GM18505 (cell line): ENCODE measurements around the gene EHMT1.

ENCODE experiments used
- ATAC-seq: cut with Tn5 transposase; IDR thresholded peaks from one replicate; pipeline ENCODE4 v1.9.1; 2021; ENCODE audit not compliant: unreplicated experiment
- POLR2A ChIP-seq: IDR thresholded peaks from 4 replicates; pipeline ENCODE4 v1.6.1; 2011; ENCODE audit warnings: borderline replicate concordance; ENCODE audit not compliant: insufficient read depth, insufficient read length; ENCODE audit errors: extremely low read depth

EHMT1 gene

DNA sequence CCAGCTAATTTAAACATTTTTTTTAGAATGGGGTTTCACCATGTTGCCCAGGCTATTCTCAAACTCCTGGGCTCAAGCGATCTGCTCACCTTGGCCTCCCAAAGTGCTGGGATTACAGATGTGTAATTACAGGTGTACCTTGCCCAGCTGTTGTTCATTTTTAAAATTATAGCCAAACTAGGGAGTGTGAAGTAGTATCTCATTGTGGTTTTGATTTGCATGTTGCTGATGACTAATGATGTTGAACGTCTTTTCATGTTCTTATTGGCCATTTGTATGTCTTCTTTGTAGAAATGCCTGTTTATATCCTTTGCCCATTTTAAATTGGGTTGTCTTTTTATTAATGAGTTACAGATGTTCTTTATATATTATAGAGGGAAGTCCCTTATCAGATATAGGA, 31.5 kb downstream of the EHMT1 start:
- no peak for TF ChIP-seq POLR2A
- ATAC-seq: no peak

- no peak for TF ChIP-seq POLR2A
- ATAC-seq: no peak
Measured at GRCh38 chr9:137650779-137651178, 32.0 kb downstream of the EHMT1 start.

GRCh38 chr9:137656416-137656815, 37.6 kb downstream of the EHMT1 start:
- no peak for ATAC-seq
- TF ChIP-seq POLR2A: no peak

GRCh38 chr9:137657606-137658005, 38.8 kb downstream of the EHMT1 start:
- no peak for ATAC-seq
- TF ChIP-seq POLR2A: no peak

DNA sequence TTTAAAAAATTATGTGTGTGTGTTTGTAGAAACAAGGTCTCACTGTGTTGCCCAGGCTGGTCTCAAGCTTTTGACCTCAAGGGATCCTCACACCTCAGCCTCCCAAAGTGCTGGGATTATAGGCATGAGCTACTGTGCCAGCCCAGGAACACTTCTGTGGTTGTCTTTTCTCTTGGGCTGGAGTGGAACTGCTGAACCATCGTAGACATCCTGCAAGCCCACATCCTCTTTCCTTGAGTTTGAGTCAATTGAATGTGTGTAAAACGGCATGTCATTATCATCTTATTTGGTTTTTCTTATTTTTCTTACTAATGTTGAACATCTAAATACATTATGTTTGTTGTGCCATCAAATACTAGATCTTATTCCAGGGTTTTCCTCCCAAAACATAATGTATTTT, 40.0 kb downstream of the EHMT1 start:
- no peak for TF ChIP-seq POLR2A
- ATAC-seq: no peak

GRCh38 chr9:137660144-137660543, 41.3 kb downstream of the EHMT1 start:
- TF ChIP-seq POLR2A: no peak
- ATAC-seq: no peak

GRCh38 chr9:137663584-137663983, 44.8 kb downstream of the EHMT1 start:
- ATAC-seq: no peak
- no peak for TF ChIP-seq POLR2A

- no peak for TF ChIP-seq POLR2A
- no peak for ATAC-seq
Measured at GRCh38 chr9:137664676-137665075, 45.9 kb downstream of the EHMT1 start.

DNA sequence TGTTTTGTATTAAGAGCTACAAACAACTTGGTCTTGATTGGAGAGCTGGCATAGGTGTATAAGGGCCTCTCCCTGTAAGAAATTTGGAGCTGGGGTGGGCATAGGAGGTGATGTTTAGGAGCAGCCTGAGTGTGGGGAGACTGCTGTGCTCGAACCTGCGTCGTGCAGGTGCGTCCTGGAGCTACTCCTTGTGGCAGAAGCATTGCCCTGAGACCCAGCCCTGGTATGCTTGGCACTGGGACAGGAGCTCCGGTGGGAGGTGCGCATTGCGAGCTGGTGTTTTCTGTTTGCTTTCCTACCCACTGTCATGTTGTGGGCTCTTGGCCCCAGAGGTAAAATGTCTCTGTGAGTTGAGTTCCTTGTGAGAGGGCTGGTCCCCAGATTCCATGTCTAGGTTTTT, 46.4 kb downstream of the EHMT1 start:
- TF ChIP-seq POLR2A: no peak
- no peak for ATAC-seq

DNA sequence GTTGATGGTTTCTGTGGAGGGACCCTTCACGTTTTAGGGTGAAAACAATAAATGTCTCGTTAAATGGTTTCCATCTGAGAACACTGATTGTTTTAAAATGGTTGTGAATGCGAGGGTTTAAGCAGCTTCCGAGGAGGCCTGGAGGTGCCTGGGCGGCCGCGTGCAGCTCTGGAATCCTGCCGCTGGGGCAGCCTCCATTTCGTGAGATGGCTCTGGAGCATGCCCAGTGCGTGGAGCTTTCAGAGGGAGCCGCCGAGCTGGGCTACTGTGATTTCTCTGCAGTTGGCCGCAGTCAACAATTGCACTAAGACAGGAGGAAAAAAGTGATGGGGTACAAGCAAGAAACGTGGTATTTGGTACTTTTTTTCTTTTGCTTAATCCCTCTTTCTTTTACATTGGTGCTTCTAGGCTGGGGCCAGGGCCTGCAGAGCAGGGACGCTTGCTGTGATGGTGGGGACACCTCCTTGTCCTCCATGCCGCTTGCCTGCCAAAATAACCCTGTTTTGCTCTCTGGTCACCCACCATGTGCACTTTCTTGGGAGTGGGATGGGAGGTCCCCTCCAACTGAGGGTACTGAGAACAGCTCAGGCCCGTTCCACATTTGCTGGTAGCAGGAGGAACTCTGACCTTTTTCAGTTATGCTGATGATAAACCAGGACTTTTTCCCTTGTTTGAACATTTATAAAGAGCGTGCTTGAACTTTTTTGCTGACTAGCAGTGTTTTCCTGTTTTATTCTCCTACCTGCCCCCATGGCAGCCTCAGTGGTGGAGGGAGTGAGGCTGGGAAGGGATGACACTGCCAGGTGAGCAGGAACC, 47.1 kb downstream of the EHMT1 start:
- no peak for ATAC-seq
- no peak for TF ChIP-seq POLR2A

- ATAC-seq: no peak
- no peak for TF ChIP-seq POLR2A
Measured at GRCh38 chr9:137666513-137666822, 47.7 kb downstream of the EHMT1 start.

- no peak for ATAC-seq
- TF ChIP-seq POLR2A: no peak
Measured at GRCh38 chr9:137666955-137667670, 48.3 kb downstream of the EHMT1 start.

DNA sequence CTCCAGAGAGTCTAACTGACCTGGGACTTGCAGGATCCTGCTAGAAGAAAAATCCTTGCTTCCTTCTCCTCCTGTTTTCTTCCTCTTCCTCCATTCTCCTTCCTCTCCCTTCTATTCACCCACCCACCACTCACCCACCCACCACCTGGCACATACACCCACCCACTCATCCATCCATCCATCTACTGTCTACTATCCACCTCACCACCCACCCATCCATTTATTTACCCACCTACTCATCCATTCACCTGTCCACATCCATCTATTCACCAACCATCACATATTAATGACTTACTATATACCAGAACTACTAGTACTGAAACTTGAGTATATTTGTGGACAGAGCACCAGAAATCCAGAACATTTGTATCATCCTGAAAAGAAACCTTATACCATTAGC, 49.4 kb downstream of the EHMT1 start:
- ATAC-seq: no peak
- no peak for TF ChIP-seq POLR2A

DNA sequence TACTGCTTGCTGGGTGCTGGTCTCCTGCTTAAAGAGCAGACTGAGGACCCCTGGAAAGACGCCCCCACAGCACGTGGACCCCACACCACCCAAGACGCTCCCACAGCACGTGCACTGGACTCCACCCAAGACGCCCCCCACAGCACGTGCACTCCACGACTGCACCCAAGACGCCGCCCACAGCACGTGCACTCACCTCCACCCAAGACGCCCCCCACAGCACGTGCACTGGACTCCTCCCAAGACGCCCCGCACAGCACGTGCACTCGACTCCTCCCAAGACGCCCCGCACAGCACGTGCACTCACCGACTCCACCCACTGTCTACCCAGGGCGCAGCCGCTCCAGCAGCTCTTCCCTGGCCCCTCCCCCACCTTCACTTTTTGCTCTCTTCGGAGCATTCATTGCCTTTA, 50.5 kb downstream of the EHMT1 start:
- TF ChIP-seq POLR2A: no peak
- ATAC-seq: no peak
